Subcutaneous adipose tissue (tissue), 4 donors: Measurements from ENCODE around the gene TMEM131. TPM values are rescaled to one million over a fixed set of nuclear protein-coding genes. Genes with fewer than 3 reads are reported as not detected.

Source experiments
- total RNA-seq, 4 donors: library from RNA; depleted of rRNA; stranded (reverse); fragments of >200 nt; gene quantifications; one replicate each; pipeline ENCODE4 v1.1.0, GENCODE V29; 2016
- TF ChIP-seq, protein P1 (sequence below): fragments of 450-650 bp; IDR thresholded peaks from one replicate; pipeline ENCODE4 v1.5.1; 2016; ENCODE audit warnings: low read depth, mild to moderate bottlenecking, control low read depth, antibody characterized with exemption, moderate library complexity

TMEM131 gene
- total RNA-seq, 4 donors from 2014 or later: 35.5 to 44.3 (median 39.7) TPM

DNA sequence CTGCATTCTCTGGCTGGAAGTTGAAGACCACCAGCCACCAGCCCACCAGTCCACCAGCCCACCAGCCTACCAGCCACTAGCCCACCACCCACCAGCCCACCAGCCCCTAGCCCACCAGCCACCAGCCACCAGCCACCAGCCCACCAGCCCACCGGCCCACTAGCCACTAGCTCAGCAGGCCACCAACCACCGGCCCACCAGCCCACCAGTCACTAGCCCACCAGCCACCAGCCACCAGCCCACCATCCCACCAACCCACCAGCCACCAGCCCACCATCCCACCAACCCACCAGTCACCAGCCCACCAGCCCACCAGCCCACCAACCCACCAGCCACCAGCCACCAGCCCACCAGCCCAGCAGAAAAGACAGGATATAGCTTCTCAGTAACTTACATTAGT lies 18.6 kb upstream of the TMEM131 start:
- TF ChIP-seq, protein P1, sequence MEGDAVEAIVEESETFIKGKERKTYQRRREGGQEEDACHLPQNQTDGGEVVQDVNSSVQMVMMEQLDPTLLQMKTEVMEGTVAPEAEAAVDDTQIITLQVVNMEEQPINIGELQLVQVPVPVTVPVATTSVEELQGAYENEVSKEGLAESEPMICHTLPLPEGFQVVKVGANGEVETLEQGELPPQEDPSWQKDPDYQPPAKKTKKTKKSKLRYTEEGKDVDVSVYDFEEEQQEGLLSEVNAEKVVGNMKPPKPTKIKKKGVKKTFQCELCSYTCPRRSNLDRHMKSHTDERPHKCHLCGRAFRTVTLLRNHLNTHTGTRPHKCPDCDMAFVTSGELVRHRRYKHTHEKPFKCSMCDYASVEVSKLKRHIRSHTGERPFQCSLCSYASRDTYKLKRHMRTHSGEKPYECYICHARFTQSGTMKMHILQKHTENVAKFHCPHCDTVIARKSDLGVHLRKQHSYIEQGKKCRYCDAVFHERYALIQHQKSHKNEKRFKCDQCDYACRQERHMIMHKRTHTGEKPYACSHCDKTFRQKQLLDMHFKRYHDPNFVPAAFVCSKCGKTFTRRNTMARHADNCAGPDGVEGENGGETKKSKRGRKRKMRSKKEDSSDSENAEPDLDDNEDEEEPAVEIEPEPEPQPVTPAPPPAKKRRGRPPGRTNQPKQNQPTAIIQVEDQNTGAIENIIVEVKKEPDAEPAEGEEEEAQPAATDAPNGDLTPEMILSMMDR: no peak

DNA sequence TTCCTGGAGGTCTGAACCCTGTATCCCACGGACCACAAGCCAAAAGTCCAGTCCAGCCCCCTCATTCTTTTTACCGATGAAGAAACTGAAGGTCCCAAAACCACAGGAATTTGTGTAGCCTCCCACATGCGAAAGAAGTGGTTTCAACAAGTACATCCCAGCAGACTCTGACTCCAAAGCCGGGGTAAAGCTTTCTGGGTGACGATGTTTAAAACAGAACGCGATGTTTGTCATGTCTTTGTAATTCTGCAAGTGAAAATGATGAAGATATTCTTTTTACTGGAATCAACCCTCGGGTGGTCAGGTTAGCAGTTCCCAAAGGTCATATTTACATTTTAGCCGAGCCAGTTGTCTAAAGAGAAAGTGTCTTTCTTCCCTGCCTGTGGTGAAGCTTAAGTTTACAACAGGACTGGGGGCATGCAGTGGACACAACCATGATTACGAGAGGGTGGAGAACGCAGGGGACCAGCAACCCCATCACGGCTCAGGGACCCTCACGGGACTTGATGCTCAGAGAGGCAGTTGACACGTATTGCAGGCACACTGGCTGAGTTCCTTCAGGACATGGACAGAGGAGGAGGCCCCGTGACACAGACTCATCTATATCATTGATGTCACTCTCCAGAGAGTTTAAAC lies 17.8 kb upstream of the TMEM131 start:
- TF ChIP-seq, protein P1: no peak

DNA sequence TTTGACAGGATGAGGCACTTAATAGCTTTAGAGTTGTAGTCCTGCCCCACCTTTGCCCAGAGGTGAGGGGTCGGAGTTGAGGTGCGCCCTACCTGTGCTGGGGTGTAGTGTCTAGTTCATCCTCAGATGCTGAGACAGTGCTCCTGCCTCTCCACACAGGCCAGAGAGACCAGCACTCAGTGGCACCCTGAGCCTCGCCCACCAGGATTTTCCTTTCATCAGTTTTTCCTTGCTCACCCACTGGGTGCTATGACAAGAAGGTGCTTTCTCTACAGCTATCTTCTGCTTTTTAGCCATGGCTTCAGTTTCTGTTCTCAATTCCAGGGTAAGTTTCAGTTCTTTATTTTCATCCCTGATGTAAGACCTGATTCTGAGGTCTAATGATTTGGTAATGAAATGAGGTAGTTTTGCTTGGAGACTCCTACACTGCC lies 16.8 kb upstream of the TMEM131 start:
- TF ChIP-seq, protein P1: no peak

DNA sequence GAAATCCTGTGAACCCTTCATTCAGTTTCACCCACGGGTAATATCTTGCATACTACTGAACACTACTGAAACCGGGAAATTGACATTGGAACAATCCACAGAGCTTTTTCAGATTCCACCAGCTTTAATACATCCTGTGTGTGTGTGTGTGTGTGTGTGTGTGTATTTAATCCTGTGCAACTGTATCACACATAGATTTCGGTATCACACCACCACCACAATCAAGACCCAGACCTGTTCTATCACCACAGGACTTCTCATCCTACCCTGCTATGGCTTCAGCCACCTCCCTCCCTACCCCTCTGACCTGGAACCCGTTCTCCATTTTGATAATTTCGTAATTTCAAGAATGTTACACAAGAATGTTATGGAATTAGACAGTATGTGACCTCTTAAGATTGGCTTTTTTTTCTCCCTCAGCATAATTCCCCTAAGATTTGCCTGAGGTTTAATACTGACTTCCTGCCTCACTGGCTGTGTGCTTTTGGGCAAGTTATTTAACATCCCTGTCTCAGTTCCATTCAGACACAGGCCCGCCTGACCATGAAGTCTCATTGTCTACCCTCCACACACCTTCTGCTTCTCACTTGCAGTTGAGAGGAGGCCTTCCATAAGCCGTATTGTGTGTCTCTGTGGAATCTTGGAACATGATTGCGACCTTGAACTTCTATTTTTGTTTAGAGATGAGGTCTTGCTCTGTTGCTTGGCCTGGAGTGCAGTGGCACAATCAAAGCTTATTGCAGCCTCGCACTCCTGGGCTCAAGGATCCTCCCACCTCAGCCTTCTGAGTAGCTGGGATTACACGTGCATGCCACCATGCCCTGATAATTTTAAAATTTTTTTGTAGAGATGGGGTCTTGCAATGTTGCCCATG lies 14.4 kb upstream of the TMEM131 start:
- TF ChIP-seq, protein P1: no peak

DNA sequence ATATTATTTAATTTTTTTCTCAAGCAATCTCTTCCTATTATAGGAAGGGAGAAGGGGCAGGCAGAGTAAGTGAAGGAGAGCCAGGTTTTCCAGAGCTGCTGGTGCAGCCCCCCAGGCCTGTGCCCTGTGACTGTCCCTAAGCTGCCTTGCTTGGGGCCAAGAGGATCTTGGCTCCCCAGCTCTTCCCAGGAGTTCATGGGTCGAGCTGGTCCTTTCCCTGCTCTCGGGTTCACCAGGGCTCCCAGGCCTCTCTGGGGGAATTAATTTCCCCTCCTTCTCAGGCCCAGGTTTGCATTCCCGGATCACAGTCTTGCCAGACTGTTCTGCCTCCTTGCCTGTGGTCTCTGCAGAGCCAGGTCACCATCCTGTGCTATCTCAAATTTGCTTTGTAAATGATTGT lies 12.7 kb upstream of the TMEM131 start:
- TF ChIP-seq, protein P1: no peak

DNA sequence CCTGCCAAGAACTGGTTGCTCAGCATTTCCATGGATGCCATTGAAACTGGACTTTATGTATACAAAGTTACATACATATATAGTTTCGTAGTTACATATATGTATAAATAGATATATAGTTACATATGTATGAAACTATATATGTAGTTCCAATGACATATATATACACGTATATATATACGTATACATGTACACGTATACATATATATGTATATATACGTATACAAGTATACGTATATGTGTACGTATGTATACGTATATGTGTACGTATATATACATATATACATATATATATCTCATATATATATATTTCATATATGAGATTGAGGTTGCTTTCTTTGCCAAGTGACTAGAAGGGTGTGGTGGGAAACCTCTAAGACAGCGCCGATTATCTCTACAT lies 10.6 kb upstream of the TMEM131 start:
- TF ChIP-seq, protein P1: no peak

DNA sequence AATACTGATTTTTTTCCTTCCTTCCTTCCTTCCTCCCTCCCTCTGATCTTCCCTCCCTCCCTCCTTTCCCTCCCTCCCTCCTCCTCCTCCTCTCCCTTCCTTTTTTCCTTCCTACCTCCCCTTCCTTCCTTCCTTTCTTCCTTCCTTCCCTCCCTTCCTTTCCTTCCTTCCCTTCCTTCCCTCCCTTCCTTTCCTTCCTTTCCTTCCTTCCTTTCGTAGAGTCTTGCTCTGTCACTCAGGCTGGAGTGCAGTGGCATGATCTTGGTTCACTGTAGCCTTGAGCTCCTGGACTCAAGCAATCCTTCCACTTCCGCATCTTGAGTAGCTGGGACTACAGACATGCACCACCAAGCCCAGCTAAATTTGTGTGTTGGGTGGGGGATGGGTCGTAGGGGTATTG lies 8.9 kb upstream of the TMEM131 start:
- TF ChIP-seq, protein P1: no peak
